WTC11 (cell line): ENCODE data around the gene PMS2.

Experiments used
- AFF4 ChIP-seq: sonication (generic); formaldehyde crosslinking; IDR thresholded peaks from 2 replicates; pipeline ENCODE4 v1.8.1; 2023; ENCODE audit warnings: mild to moderate bottlenecking, missing genetic modification reagents, borderline replicate concordance
- AR ChIP-seq: fragments of 250-450 bp; sonication (Bioruptor Pico); IDR thresholded peaks from 2 replicates; pipeline ENCODE4 v1.9.0; 2021; ENCODE audit warnings: mild to moderate bottlenecking
- ATF6 ChIP-seq: sonication (generic); formaldehyde crosslinking; IDR thresholded peaks from 2 replicates; pipeline ENCODE4 v1.8.1; 2023; ENCODE audit warnings: mild to moderate bottlenecking, missing genetic modification reagents
- CTCF ChIP-seq: fragments of 200-600 bp; IDR thresholded peaks from 2 replicates; pipeline ENCODE4 v1.8.0; 2022; ENCODE audit warnings: antibody characterized with exemption
- FOXJ3 ChIP-seq: sonication (generic); formaldehyde crosslinking; IDR thresholded peaks from 2 replicates; pipeline ENCODE4 v1.9.0; 2021; ENCODE audit warnings: missing genetic modification reagents, mild to moderate bottlenecking, borderline replicate concordance
- HMGXB4 ChIP-seq: sonication (generic); formaldehyde crosslinking; IDR thresholded peaks from 2 replicates; pipeline ENCODE4 v1.8.1; 2023; ENCODE audit warnings: mild to moderate bottlenecking, moderate library complexity, missing genetic modification reagents
- NR3C1 ChIP-seq: sonication (generic); formaldehyde crosslinking; conservative IDR thresholded peaks from 2 replicates; pipeline ENCODE4 v1.8.1; 2023; ENCODE audit warnings: low read depth, mild to moderate bottlenecking, missing genetic modification reagents
- PREB ChIP-seq: sonication (generic); formaldehyde crosslinking; IDR thresholded peaks from 2 replicates; pipeline ENCODE4 v1.8.1; 2022; ENCODE audit warnings: mild to moderate bottlenecking, missing genetic modification reagents, moderate library complexity, borderline replicate concordance
- STAT6 ChIP-seq: sonication (generic); formaldehyde crosslinking; conservative IDR thresholded peaks from 2 replicates; pipeline ENCODE4 v1.8.1; 2023; ENCODE audit warnings: mild to moderate bottlenecking, low read depth, missing genetic modification reagents, moderate library complexity

- TF ChIP-seq CTCF (no peak), AFF4 (no peak), ATF6 (no peak), AR (CRISPR knock-in tag) (no peak), NR3C1 (no peak), STAT6 (CRISPR knock-in tag) (no peak), FOXJ3 (CRISPR knock-in tag) (no peak), HMGXB4 (no peak), PREB (CRISPR knock-in tag) (no peak)
These were observed 22.1 kb upstream of the PMS2 start, which contains the start of gene ANKRD61 for GRCh38 chr7:6030988-6031387.
